GM10266 (cell line): ENCODE results near the gene CES2.
"Not testable (repeated sequence)": the region's sequence is repeated elsewhere in the genome, so short reads cannot be mapped to it uniquely, and the experiment has no call there.

Source experiments
- DNase-seq: peaks from one replicate; pipeline ENCODE4 v3.0.0; 2012; ENCODE audit errors: extremely low spot score
- TF ChIP-seq, protein P1 (sequence below): IDR thresholded peaks from 2 replicates; pipeline ENCODE4 v1.5.1; 2012; ENCODE audit warnings: mild to moderate bottlenecking, low read depth; ENCODE audit not compliant: control insufficient read depth, insufficient read depth; ENCODE audit errors: missing control alignments

The CES2 gene

DNA sequence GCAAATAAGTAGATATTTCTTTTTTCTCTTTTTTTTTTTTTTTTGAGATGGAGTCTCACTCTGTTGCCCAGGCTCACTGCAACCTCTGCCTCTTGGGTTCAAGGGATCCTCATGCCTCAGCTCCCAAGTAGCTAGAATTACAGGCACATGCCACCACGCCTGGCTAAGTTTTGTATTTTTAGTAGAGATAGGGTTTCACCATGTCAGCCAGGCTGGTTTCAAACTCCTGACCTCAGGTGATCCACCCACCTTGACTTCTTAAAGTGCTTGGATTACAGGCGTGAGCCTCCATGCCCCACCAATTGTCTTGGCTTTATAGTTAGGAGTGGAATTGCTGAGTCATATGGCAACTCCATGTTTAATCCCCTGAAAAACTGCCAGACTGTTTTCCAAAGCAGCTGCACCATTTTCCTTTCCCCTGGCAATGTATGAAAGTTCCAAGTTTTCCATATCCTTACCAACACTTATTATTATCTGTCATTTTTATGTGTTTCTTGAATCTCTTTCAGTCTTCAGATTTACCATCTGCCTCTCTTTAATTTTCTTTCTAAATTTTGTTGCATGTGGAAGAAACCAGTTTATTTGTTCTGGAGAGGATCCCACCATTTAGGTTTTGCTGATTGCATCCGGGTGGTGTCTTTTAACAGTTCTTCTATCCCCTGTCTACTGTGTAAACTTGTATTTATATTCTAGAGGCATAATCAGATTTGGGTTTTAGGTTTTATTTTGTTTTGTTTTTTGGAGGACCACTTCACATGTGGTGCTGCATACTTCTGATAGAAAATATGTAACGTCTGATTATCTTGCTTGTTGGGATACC, 15.9 kb downstream of the CES2 start:
- no peak for DNase-seq
- TF ChIP-seq, protein P1, sequence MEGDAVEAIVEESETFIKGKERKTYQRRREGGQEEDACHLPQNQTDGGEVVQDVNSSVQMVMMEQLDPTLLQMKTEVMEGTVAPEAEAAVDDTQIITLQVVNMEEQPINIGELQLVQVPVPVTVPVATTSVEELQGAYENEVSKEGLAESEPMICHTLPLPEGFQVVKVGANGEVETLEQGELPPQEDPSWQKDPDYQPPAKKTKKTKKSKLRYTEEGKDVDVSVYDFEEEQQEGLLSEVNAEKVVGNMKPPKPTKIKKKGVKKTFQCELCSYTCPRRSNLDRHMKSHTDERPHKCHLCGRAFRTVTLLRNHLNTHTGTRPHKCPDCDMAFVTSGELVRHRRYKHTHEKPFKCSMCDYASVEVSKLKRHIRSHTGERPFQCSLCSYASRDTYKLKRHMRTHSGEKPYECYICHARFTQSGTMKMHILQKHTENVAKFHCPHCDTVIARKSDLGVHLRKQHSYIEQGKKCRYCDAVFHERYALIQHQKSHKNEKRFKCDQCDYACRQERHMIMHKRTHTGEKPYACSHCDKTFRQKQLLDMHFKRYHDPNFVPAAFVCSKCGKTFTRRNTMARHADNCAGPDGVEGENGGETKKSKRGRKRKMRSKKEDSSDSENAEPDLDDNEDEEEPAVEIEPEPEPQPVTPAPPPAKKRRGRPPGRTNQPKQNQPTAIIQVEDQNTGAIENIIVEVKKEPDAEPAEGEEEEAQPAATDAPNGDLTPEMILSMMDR: no peak

DNA sequence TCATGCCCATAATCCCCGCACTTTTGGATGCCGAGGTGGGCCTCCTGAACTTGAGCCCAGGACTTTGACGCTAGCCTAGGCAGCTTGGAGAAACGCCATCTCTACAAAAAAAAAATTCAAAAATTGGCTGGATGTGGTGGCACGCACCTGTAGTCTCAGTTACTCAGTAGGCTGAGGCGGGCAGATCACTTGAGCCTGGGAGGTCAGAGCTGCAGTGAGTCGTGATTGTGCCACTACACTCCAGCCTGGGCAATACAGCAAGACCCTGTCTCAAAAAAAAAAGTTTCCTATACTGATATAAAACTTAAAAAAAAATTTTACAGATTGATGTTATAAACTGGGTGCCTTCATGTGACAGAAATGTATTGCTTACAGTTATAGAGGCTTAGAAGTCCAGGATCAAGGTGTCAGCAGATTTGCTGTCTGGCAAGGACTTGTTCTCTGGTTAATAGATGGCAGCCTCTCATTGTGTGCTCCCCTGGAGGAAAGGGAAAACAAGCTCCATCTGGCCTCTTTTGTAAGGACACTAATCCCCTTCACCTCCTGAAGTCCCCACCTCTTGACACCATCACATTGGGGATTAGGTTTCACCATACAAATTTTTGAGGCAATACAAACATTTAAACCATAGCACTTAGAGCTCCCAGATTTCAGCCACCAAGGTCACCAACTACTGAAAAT, 17.3 kb downstream of the CES2 start:
- no peak for DNase-seq
- TF ChIP-seq, protein P1: no peak

DNA sequence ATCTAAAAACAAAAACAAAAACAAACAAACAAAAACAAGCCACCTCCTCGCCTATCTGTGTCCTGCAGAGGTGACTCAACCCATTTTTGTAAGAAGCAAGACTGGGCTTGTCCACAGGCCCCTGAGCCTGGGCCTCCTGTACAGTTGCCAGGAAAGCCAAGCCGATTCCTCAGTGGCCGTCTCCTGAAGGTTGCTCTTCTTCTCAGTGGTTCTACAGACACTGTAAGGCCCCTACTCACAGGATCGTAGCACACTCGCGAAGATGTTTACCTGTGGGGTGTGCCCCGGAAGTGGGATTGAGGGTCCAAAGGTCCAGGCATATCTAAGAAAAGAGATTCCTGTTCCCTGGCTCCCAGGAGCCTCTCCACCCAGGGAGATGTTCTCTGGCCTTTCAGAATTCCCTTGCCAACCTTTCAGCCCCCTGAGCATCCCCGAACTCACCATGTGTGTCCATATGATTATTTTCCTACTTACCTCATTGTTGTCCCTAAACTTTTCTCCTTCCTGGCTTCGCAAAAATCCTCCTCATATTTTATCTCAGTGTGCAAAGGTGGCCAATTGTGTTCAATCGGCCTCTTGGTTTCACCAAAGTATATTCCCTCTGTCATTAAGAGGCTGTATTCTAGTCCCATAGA, 18.3 kb downstream of the CES2 start:
- DNase-seq: no peak
- TF ChIP-seq, protein P1: no peak

DNA sequence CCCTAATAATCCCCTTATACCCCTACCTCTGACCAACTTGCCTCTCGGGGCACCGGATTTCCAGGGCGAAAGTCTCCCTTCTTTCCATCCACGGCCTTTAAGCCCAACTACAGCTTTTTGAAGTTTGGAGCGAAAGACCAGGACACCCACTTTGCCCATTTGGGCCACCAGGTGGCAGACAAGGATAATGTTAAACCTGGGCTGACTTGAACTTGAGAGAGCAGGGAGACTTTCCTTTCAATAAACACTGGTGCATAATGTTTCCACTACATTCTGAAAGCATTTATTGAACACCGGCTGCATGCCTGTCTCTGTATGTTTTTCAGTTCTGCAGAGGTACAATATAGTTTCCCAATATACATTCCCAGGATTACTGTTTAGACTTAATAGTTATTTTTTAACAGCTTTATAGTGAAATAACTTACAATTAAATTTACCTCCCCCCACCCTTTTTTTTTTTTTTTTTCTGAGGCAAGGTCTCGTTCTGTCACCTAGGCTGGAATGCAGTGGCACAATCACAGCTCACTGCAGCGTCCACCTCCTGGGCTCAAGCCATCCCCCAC, 18.9 kb downstream of the CES2 start:
- TF ChIP-seq, protein P1: peak; percentile 88

DNA sequence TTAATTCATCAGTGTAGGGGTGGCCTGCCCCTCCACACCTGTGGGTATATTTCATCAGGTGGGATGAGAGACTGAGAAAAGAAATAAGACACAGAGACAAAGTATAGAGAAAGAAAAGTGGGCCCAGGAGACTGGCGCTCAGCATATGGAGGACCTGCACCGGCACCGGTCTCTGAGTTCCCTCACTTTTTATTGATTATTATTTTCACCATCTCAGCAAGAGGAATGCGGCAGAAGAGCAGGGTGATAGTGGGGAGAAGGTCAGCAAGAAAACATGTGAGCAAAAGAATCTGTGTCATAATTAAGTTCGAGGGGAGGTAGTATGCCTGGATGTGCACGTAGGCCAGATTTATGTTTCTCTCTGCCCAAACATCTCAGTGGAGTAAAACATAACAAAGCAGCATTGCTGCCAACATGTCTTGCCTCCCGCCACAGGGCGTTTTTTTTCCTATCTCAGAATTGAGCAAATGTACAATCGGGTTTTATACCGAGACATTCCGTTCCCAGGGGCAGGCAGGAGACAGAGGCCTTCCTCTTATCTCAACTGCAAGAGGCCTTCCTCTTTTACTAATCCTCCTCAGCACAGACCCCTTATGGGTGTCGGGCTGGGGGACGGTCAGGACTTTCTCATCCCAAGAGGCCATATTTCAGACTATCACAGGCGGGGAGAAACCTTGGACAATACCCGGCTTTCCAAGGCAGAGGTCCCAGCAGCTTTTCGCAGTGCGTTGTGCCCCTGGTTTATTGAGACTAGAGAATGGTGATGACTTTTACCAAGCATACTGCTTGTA, 20.2 kb downstream of the CES2 start:
- DNase-seq: not testable (repeated sequence)

More for the DNA sequence above, 18.9 kb downstream of the CES2 start:
- DNase-seq: peak; percentile 79

DNA sequence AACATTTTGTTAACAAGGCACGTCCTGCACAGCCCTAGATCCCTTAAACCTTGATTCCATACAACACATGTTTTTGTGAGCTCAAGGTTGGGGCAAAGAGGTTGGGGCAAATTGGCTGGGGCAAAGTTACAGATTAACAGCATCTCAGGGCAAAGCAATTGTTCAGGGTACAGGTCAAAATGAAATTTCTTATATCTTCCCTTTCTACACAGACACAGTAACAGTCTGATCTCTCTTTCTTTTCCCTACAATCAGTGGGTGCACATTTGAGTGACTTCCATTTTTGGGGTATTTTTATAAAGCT, 20.8 kb downstream of the CES2 start:
- DNase-seq: not testable (repeated sequence)

DNA sequence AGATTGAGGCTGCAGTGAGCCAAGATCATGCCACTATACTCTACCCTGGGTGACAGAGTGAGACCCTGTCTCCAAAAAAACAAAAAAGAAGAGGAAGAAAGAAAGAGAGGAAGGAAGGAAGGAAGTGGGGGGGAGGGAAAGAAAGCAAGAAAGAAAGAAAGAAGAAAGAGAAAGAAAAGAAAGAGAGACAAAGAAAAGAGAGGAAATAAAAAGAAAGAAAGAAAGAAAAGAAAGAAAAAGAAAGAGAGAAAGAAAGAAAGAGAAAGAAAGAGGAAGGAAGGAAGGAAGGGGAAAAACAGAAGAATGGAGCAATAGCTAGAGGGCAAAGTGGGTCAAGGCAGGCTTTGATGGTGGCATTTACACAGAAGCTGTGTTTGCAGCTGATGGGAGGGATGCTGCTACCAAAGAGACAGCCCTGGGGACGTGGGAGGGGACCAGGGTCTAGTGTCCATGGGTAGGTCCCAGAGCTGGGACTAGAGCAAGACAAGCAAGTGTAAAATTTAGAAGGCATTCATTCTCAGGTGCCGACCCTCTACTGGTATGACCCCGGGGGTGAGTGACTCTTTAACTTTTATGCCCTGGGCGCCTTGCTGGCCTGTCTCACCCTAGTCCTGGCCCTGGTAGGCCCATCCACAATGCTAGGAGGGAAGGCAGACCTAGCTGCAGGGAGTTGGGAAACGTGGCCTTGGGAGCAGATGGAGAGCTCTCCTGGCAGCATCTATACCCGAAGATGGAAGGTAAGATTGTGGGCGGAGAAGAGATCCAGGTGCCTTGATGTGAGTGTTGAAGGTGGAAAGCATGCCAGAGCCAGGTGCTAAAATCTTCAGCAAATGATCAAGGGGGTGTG, 23.8 kb downstream of the CES2 start:
- TF ChIP-seq, protein P1: no peak
- DNase-seq: no peak
